PC-9 (cell line): ENCODE measurements around the gene WDR17.

Experiments used
- CTCF ChIP-seq: fragments of 200-600 bp; sonication (generic); conservative IDR thresholded peaks from 2 replicates; pipeline ENCODE4 v1.6.1; 2017; ENCODE audit warnings: mixed run types, antibody characterized with exemption, mild to moderate bottlenecking, moderate library complexity
- EZH2 ChIP-seq: fragments of 200-600 bp; sonication (generic); IDR thresholded peaks from 2 replicates; pipeline ENCODE4 v1.8.0; 2017; ENCODE audit warnings: antibody characterized with exemption, low read depth

DNA sequence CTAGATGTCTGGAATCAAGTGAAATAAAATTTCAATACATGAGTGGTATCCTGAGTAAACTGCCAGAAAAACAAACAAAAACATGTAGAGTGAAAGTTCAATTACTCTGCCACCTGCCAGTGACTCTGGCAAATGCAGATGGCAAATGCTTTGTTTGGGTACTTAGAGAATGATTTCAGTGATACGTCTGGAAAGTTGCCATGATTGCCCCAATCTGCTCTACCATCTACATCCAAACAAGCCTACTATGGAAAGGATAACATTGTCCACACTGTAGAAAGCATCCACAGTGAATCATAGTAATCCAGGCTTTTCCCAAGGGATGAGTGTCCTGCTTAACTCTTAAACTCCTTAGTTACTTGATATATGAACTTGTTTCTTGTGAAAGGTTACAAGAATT is 126.3 kb downstream of the WDR17 start:
- TF ChIP-seq CTCF (no peak; the same call in 1 of the 2 replicates), EZH2 (no peak)
